ENCODE data around the gene ECE1.

Gene ECE1

GRCh38 chr1:21308847-21309652 lies 18.8 kb upstream of the ECE1 start:
- no peak for DNase-seq (ENCODE audit: extremely low read depth in 1 of 2, low read depth in 1 of 2)

GRCh38 chr1:21308330-21308729 lies 18.1 kb upstream of the ECE1 start:
- no peak for DNase-seq (ENCODE audit: extremely low read depth in 1 of 2, low read depth in 1 of 2)

- DNase-seq (ENCODE audit: extremely low read depth in 1 of 2, low read depth in 1 of 2), result no peak
These were observed 17.5 kb upstream of the ECE1 start for GRCh38 chr1:21307663-21308305.

GRCh38 chr1:21307210-21307609 lies 16.9 kb upstream of the ECE1 start:
- no peak for DNase-seq (ENCODE audit: extremely low read depth in 1 of 2, low read depth in 1 of 2)

- no peak for DNase-seq (ENCODE audit: extremely low read depth in 1 of 2, low read depth in 1 of 2)
These were observed 15.6 kb upstream of the ECE1 start for GRCh38 chr1:21305900-21306189.

GRCh38 chr1:21305155-21305899 lies 15.1 kb upstream of the ECE1 start:
- DNase-seq (ENCODE audit: extremely low read depth in 1 of 2, low read depth in 1 of 2), result no peak

GRCh38 chr1:21304488-21304887 lies 14.2 kb upstream of the ECE1 start:
- DNase-seq (ENCODE audit: extremely low read depth in 1 of 2, low read depth in 1 of 2), result no peak

GRCh38 chr1:21302747-21303715 lies 12.8 kb upstream of the ECE1 start:
- no peak for DNase-seq (ENCODE audit: extremely low read depth in 1 of 2, low read depth in 1 of 2)

- no peak for DNase-seq (ENCODE audit: extremely low read depth in 1 of 2, low read depth in 1 of 2)
These were observed 11.7 kb upstream of the ECE1 start for GRCh38 chr1:21301794-21302440.

GRCh38 chr1:21300774-21301173 lies 10.5 kb upstream of the ECE1 start:
- no peak for DNase-seq (ENCODE audit: extremely low read depth in 1 of 2, low read depth in 1 of 2)

- DNase-seq (ENCODE audit: extremely low read depth in 1 of 2, low read depth in 1 of 2), result no peak
These were observed 9.6 kb upstream of the ECE1 start for GRCh38 chr1:21299780-21300395.

- DNase-seq (ENCODE audit: extremely low read depth in 1 of 2, low read depth in 1 of 2), result no peak
These were observed 8.7 kb upstream of the ECE1 start for GRCh38 chr1:21298981-21299391.

GRCh38 chr1:21297975-21298374 lies 7.7 kb upstream of the ECE1 start:
- DNase-seq (ENCODE audit: extremely low read depth in 1 of 2, low read depth in 1 of 2), result no peak

- no peak for DNase-seq (ENCODE audit: extremely low read depth in 1 of 2, low read depth in 1 of 2)
These were observed 6.5 kb upstream of the ECE1 start for GRCh38 chr1:21296509-21297354.

- DNase-seq (ENCODE audit: extremely low read depth in 1 of 2, low read depth in 1 of 2), result no peak
These were observed 5.3 kb upstream of the ECE1 start for GRCh38 chr1:21295545-21295944.

- peak in 1 of 2 donors; percentile 19 for DNase-seq (ENCODE audit: extremely low read depth in 1 of 2, low read depth in 1 of 2)
These were observed 4.7 kb upstream of the ECE1 start for GRCh38 chr1:21295002-21295401.

- DNase-seq (ENCODE audit: extremely low read depth in 1 of 2, low read depth in 1 of 2), result peak; percentile 68 to 84
These were observed 4.2 kb upstream of the ECE1 start for GRCh38 chr1:21294266-21294989.

- DNase-seq (ENCODE audit: extremely low read depth in 1 of 2, low read depth in 1 of 2), result peak in 1 of 2 donors; percentile 28
These were observed 3.4 kb upstream of the ECE1 start for GRCh38 chr1:21293537-21294265.
